Stimulated activated CD4-positive, alpha-beta T cell treated with anti-CD3 and anti-CD28 coated beads, Interleukin-1b, Interleukin-23, amount 100 ng/mL, for 1 hour (primary cell): ENCODE results near the gene PCK2.
A peak's percentile ranks its signal among the peaks of the same experiment; 100 is the strongest.

Experiments
- DNase-seq, 2 donors: peaks; one replicate each; pipeline ENCODE4 v3.0.0-alpha.2; 2020; ENCODE audit warnings: low read depth in 2 of 2

The PCK2 gene

GRCh38 chr14:24115422-24116127 is 21.5 kb downstream of the PCK2 start:
- DNase-seq, result no peak

GRCh38 chr14:24116128-24116814 is 22.2 kb downstream of the PCK2 start:
- DNase-seq, result no peak

GRCh38 chr14:24117179-24117578 is 23.1 kb downstream of the PCK2 start:
- no peak for DNase-seq

GRCh38 chr14:24119691-24120090 is 25.6 kb downstream of the PCK2 start:
- no peak for DNase-seq

GRCh38 chr14:24121210-24121609 is 27.1 kb downstream of the PCK2 start:
- no peak for DNase-seq

- no peak for DNase-seq
Observed at GRCh38 chr14:24122416-24122815, 28.3 kb downstream of the PCK2 start.

- no peak for DNase-seq
Observed at GRCh38 chr14:24122898-24123297, 28.8 kb downstream of the PCK2 start.

- DNase-seq, result no peak
Observed at GRCh38 chr14:24123424-24124417, 29.6 kb downstream of the PCK2 start.

- DNase-seq, result no peak
Observed at GRCh38 chr14:24126939-24127338, 32.8 kb downstream of the PCK2 start.

- no peak for DNase-seq
Observed at GRCh38 chr14:24127673-24128072, 33.6 kb downstream of the PCK2 start.

- DNase-seq, result no peak
Observed at GRCh38 chr14:24129410-24129998, 35.4 kb downstream of the PCK2 start.

- no peak for DNase-seq
Observed at GRCh38 chr14:24130380-24130716, 36.2 kb downstream of the PCK2 start, which contains the start of gene FITM1. Gene FITM1, plus strand, starts transcription at chr14:24130659. Its CDS starts 905 bp downstream, at chr14:24131564.

GRCh38 chr14:24130717-24131548 is 36.8 kb downstream of the PCK2 start:
- DNase-seq, result no peak

- DNase-seq, result no peak
Observed at GRCh38 chr14:24131549-24131966, 37.4 kb downstream of the PCK2 start.

- DNase-seq, result no peak
Observed at GRCh38 chr14:24132061-24132685, 38.1 kb downstream of the PCK2 start.

GRCh38 chr14:24132976-24133375 is 38.9 kb downstream of the PCK2 start:
- DNase-seq, result no peak

- DNase-seq, result no peak
Observed at GRCh38 chr14:24133735-24134134, 39.6 kb downstream of the PCK2 start.

- DNase-seq, result no peak
Observed at GRCh38 chr14:24135584-24135833, 41.4 kb downstream of the PCK2 start.

- DNase-seq, result peak; percentile 89 to 94
Observed at GRCh38 chr14:24135834-24136683, 41.9 kb downstream of the PCK2 start, which contains the start of gene PSME1. Gene PSME1, plus strand, starts transcription at chr14:24136194. Its CDS starts 69 bp downstream, at chr14:24136263.
